HG02759 (cell line): ENCODE results near the gene KIF26B.

Experiments
- ATAC-seq: cut with Tn5 transposase; IDR thresholded peaks from one replicate; pipeline ENCODE4 v1.9.1; 2021; ENCODE audit warnings: mild to moderate bottlenecking, moderate library complexity; ENCODE audit not compliant: unreplicated experiment

The KIF26B gene

DNA sequence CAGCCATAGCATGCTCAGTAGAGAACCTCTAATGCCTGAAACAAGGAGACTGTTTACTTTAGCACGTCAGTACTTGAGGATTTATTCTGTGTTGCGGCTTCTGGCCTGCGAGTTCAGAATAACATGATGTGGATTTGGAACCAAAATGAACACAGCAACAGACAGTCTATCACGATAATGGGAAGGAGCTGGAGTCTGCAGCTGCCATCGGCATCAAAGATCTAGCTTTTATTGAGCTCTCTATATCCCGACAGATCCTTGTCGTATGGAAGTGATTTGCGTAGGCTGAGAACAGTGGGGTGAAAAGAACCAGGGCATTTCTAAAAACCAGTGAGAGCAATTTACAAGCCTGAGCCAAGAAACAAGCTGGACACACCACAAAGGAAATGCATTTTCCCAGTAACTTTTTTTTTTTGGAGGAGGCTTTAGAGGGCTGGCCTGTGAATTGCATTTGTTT is 294.2 kb downstream of the KIF26B start:
- no peak for ATAC-seq

DNA sequence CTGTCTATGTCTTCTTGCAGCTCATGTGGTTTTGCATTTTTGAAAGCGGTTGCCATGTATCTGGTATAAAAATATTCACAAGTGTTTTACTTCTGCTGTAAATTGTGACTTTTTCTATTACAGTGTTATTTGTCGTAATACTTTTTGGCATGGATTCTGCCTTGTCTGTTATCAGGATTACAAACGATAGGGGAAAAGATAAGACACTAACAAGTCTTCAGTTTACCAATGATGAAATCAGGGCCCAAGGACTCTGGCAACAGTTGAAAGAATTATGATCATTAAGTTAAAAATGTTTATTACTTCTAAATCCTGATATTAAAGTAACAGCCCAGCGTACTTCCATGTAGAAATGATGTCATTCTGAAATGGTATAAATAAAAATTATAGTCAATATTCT is 298.8 kb downstream of the KIF26B start:
- ATAC-seq, result no peak

DNA sequence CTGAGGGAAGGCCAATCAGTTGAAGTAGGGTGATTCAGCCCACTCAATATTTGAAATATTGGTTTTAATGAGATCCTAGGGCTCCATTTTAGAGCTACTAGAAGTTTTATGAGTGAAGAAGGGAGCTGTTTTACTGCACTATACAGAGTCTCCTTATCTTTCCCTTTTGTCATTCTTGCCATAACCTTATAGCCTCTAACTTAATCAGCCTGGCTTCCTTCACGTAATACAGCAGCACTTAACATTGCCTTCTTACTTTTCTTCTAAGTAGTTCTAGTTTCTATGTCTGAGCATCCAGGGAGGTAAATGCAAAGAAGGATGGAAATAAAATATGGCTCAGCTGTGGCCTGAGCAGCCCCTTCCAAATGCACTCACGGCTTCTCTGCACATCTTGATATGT is 299.3 kb downstream of the KIF26B start:
- ATAC-seq, result no peak

DNA sequence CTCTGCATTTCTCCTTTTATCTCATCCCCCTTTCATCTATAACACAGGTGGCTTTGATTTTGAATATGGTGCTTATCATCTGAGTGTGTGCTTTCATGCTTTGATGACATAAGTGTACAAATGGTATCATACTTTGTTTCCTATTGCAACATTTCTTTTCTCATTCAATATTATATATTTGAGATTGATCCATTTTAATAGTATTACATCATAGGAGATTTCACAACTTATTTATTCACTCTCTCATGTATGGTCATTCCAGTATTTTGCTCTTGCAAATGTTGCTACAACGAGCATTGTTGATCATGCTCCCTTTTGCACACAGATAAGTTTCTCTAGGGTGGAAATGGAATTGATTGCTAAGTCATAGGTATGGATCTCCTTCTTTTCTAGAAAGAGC is 302.8 kb downstream of the KIF26B start:
- ATAC-seq, result no peak

GRCh38 chr1:245458234-245458633 is 303.4 kb downstream of the KIF26B start:
- ATAC-seq, result no peak

DNA sequence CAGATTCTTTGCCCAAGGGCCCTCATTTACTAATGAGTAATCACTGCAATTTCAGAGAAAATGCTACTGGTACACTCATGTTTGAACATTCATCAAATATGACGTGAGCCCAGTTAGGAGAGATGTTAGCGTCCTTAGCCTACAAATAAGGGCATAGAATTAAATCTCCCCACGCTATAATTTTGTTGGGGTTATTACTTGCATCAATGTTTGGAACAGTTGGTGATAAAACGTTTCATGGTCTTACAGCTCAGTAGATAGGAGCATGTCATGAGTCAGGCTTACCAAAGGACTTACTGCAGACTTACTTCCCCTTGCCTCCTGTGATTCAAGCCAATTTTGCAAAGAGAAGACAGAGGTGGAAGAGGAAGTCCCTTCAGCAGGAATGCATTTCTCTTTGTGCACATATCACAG is 304.0 kb downstream of the KIF26B start:
- no peak for ATAC-seq

GRCh38 chr1:245459621-245460020 is 304.8 kb downstream of the KIF26B start:
- ATAC-seq, result no peak

- no peak for ATAC-seq
These were observed 306.9 kb downstream of the KIF26B start for GRCh38 chr1:245461681-245462080.

DNA sequence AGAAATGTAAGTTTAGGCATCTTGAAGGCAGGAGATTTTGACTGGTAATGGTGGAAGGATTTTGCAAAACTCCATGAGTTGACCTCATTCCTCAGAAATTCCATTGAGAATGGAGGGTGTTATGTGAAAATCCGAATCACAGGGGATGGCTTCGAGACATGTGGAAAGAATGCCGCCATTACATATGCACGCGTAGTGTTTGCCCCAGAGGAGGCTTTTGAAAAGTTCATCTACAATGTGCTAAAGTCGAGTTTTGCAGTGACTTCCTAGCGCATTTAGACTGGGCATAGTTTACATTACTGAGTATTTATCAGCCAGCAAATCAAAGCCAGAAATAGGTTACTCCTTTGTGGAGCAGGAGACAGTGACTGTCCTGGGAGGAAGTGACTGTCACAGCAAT is 307.4 kb downstream of the KIF26B start:
- ATAC-seq, result no peak

DNA sequence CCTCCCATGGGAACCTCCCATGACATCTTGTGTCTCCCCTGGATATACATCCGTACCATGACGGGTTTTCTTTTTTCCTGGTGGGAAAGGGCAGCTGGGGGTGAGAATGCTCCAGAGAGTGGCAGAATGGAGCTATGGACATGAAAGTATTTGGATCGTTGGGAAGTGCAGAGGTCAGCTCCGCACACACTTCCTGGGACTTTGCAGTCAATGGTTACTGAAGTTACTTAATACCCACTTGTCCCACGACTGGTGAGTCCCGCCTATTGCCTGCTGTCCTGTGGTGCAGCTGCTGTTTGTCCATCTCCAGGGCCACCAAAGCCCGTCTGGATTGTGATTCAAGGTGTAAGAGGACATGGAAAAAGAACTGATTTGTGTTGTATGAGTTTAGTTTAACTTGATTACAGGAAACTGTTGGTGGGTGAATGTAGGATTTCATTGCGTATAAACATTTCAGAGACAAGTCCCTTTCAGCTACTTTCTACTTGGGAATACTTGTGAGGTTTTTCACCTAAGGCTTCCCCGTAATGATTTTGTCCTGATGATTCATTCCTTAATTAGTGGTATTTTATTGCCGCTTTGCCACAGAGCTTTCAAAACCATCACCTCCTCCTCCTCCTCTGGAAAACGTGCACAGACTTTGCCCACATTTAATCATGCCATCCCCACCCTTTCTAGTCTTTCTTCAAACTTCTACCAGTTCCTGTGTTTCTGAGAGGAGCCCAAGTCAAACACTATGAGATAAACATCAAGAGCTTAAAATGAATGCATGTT is 308.8 kb downstream of the KIF26B start:
- ATAC-seq, result no peak

DNA sequence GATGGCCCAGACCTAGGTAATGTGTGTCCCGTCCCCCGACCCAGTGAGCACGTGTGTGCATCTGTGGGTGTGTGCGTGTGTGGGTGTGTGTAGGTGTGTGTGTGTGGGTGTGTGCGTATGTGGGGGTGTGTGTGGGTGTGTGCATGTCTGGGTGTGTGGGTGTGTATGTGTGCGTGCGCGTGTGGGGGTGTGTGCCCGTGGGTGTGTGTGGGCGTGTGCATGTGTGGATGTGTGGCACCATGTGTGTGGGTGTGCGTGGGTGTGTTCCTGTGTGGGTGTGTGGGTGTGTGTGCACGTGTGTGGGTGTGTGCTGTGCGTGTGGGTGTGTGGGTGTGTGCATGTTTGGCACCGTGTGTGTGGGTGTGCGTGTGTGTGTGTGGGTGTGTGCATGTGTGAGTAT is 309.5 kb downstream of the KIF26B start:
- ATAC-seq, result no peak

- ATAC-seq, result no peak
These were observed 310.9 kb downstream of the KIF26B start for GRCh38 chr1:245465666-245466065.

GRCh38 chr1:245466261-245466660 is 311.5 kb downstream of the KIF26B start:
- ATAC-seq, result no peak

DNA sequence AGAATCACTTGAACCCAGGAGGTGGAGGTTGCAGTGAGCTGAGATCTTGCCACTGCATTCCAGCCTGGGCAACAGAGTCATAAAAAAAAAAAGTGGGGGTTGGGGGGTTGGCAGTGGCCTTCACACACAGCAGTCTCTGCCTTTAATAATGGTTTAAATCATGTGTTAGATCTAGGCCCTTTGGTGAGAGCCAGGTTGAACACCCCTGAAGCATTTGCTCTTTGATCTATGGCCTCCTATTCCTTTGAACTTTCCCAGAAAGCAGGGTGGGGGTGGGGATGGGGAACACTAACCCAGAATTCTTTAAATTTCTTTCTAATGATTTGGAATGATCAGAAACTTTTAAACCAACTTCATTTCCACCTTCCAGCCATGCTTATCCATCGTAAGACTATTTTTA is 313.0 kb downstream of the KIF26B start:
- no peak for ATAC-seq

DNA sequence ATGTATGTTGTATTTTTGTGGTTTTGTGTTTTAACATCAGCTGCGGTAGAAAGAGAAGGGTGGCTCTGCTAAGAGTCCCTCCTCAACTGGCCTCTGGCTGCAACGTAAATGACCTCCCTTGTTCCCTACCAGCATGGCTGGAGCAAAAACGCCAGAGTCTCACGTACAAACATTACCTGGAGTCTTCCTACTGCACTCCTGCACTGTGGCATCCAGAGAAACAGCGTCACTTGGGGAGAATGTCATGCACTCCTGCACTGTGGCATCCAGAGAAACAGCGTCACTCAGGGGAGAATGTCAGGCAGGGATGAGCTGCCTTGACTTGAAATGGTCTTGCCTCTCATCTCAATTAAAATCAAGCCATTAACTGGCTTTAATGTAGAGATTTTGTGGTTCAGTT is 314.2 kb downstream of the KIF26B start:
- no peak for ATAC-seq

GRCh38 chr1:245469734-245470133 is 314.9 kb downstream of the KIF26B start:
- no peak for ATAC-seq

GRCh38 chr1:245475126-245475525 is 320.3 kb downstream of the KIF26B start:
- no peak for ATAC-seq

DNA sequence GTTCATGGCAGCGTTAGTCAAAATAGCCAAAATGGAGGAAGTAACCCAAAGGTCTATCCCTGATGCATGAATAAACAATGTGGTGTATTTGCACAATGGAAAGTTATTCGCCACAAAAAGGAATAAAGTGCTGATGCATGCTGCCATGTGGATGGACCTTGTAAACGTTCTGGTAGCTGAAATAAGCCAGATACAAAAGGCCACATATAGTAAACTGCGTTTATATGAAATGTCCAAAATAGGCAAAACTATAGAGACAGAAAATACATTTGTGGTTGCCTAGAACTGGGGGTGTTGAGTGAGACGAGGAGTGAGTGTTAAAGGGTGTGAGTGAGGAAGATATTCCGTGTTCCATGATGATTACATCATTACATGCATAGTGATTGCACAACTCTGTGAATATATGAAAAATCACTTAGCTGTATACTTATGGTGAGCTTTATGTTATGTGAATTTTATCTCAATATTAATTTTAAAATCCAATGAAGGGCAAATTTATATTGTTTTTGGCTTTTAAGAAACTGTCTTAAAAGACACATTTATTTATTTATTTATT is 321.3 kb downstream of the KIF26B start:
- no peak for ATAC-seq

GRCh38 chr1:245477941-245478340 is 323.2 kb downstream of the KIF26B start:
- no peak for ATAC-seq

GRCh38 chr1:245480393-245481120 is 325.8 kb downstream of the KIF26B start:
- no peak for ATAC-seq

GRCh38 chr1:245481261-245481660 is 326.5 kb downstream of the KIF26B start:
- no peak for ATAC-seq

DNA sequence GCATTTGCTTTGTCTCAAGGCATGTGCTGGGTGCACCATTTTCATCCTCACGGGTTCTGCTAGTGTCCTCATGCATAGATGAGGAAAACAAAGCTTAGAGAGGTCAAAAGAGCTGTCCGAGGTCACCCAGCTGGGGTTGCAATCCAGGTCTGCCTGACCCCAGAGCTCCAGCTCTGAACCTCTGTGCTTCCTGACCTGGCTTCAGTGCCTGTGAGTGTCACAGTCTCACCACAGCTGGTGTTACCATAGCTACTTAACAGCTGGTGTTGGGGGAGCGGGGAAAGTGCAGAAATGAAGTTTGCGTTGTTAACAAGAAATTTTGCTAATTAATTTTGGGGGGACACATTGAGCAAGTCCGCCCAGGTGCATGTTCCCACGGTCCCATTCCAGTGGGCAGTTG is 328.5 kb downstream of the KIF26B start:
- no peak for ATAC-seq
